Left colon (tissue), 2 donors: ENCODE results near the gene TIMM17A. TPM values are rescaled to one million over a fixed set of nuclear protein-coding genes. Genes with fewer than 3 reads are reported as not detected.
"Not testable (repeated sequence)": the region's sequence is repeated elsewhere in the genome, so short reads cannot be mapped to it uniquely, and the experiment has no call there.

ENCODE experiments used
- ATAC-seq: fragments of 200-7000 bp; cut with Tn5 transposase; one replicate; pipeline ENCODE4 v1.9.1; 2020; ENCODE audit warnings: mild to moderate bottlenecking, moderate library complexity
- DNase-seq, 2 donors: peaks; one replicate each; pipeline ENCODE4 v3.0.0-alpha.2; 2020
- intact Hi-C, 2 donors: fragments of 100-400 bp; cut with DNase I in 1 of 2; cut with micrococcal nuclease in 1 of 2; formaldehyde crosslinking; loops; one replicate each; pipeline versions ENCODE4 v1.11.2 to v1.14.0; 2022; cut with DNase I, micrococcal nuclease
- total RNA-seq, 2 donors: library from RNA; stranded (reverse); fragmentation: NEBNext Ultra II Directional; extraction: Animal tissue kit (Norgen Biotek cat#: 25700); gene quantifications; one replicate each; pipeline ENCODE4 v1.2.1, GENCODE V29; 2021
- donor health status: DM: no; HTN: no; CAD: no.
- donor health status: DM: yes; HTN: yes; CAD: no.

Gene TIMM17A
- total RNA-seq, 2 donors from 2014 or later: 53.1 to 60.1 TPM

DNA sequence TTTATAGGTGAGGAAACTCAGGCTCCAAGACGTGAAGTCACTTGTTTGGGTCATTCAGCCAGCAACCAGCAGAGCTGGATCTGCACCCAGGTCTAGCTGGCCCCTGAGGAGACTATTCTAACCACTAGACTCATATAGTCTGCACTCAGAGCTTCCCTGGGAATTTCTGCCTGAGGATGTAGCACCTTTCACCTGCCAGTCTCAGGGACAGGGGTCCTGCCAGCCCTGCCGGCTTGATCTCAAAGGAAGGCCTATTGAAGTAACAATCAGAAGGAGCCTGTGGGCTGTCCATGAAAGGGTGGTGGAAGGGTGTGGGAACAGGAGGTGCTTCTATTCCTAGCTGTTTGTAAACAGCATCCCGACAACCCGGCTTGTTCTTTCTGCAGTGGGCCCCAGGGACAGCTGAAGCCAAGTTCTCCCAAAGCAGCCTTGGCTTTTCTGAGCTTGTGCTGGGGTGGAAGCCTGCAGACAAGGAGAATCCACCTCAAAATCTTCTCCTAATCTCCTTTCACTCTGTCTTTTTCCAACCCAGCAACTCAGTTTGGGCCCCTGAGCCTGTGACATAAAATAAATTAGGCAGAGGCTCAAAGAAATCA lies 16.8 kb upstream of the TIMM17A start:
- intact Hi-C loops: no loop called here
- no peak for DNase-seq
- ATAC-seq: no peak

DNA sequence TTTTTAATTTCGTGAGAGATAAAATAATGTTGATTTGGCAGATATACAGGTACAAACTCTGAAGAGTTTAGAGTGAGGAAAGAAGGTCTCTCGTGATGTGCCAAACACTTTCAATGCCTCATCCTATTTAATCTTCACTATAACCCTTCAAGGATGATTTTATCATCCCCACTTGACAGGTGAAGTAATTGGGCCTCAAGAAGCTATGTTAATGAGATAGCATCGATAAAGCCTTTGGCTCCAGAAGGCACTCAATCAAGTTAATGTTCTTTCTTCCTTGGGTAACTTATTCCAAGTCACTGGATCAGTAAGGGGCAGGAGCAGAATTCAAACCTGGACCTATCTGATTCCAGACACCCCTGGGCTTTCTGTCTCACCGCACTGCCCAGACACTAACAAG lies 16.2 kb upstream of the TIMM17A start:
- no peak for ATAC-seq
- DNase-seq: no peak
- intact Hi-C loops: no loop called here

DNA sequence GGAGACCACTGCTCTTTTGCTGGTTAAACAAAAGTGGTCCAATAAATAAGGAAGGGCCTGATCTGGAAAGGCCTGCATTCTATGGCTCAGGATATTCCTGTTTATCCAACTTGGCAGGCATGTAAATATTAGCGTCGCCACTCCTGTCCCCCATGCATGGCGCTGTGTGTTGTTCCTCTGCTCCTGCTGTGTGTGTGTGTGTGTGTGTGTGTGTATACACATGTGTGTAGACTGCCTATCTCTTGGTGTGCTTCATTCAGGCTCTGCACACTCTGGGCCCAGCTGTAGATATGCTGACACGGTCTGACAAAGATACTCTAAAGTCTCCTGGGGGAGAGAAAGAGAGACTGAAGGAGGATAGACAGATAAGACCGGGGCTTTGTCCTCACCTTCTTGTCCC lies 15.7 kb upstream of the TIMM17A start:
- intact Hi-C loops: no loop called here
- ATAC-seq (no peak), DNase-seq (no peak)

DNA sequence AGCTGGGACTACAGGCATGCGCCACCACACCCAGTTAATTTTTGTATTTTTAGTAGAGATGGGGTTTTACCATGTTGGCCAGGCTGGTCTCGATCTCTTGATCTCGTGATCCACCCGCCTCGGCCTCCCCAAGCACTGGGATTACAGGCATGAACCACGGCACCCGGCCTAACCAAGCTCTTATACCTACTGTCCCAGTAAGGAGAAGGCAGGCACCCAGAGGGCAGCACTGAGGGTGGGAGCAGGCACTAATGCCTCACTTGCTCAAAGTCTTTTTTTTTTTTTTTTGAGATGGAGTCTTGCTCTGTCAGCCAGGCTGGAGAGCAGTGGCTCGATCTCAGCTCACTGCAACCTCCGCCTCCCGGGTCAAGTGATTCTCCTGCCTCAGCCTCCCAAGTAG lies 15.0 kb upstream of the TIMM17A start:
- intact Hi-C loops, ATAC-seq, DNase-seq: not testable (repeated sequence)

DNA sequence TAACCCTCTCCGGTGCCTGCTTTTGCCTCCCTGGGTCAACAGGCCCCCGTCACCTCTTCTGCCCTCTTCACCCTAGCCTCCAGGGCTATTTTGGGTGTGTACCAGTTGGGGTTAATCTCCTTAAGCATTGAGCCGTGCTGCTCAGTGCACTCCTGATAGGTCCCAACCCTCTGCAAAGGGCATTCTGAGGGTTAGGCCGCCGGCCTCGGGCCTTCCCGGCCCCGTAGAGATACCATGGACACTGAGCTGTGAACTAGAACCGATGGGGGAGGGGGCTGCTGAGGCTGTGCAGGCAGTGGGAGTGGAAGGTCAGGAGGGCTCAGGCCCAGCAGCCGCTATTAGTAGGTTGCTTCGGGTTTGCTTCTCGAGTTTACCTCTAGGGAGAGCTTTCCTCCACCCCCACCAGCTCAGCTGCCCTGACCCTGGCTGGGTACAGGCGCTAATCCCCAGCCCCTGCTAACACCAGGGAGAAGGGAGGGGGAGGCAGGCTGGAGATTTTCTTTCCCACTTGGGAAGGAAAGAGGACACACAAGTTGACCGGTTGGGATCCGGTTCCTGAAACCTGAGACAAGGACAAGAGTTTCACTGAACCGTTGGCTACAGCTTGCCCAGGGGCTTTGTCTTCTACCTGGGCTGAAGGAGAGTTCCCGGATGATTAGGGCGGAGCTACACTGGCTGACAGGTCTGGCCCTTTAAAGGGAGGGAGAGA lies 13.7 kb upstream of the TIMM17A start:
- intact Hi-C loops: no loop called here
- DNase-seq (no peak), ATAC-seq (no peak)

DNA sequence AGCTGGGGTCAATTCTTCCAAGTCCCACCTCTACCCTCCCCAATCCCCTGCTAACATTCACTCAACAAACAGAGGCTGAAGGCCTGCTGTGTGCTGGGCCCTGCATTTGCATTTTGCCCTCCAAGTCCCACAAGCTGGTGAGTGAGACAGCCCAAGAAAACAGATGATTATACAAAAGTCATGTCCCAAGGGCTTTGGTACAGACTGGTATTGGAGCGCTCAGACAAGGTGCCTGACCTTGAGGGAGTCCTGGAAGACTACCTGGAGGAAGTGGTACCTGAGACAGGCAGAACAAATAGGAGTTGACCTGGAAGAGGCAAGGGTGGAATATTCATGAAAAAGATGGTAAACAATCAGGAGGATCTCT lies 13.2 kb upstream of the TIMM17A start:
- intact Hi-C loops: no loop called here

DNA sequence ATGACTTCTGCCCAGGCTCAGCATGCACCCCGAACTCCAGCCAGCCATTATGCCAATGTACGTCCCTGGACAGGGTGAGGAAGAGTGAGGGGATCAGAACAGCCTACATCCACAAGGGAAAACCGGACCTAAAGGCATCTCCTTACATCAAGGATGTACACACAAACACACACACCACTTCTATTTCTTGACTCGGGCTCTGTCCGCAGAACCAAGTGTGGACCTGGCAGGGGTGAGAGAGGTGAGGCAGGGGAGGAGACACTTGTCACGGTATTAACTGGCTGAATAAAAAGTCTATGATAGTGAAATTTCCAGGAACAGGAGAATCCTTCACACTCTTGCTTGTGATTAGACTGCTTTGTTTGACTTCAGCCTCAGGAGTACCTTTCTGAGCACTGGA lies 11.3 kb upstream of the TIMM17A start:
- no peak for DNase-seq
- no peak for ATAC-seq
- intact Hi-C loops: no loop called here

More for the DNA sequence above, 13.2 kb upstream of the TIMM17A start:
- ATAC-seq (no peak), DNase-seq (no peak)

DNA sequence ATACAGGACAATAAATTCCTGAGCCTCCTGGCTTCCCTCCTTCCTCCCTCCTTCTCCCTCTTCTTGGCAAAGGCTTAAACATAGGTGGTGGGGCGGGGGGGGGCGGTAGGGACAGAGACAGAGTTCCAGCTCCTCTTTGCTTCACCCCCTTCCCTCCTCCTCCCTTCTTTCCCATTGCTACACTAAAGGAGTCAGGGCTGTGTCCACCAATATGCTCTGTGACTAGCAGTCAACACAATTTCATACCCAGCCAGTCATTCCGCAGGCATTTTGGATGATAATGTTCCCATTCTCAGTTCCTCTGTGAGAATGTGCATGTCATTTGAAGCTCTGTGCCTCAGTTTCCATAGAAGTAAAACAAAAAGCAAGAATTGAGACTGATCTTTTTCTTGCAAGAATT lies 10.7 kb upstream of the TIMM17A start:
- ATAC-seq (no peak), DNase-seq (no peak)
- intact Hi-C loops: no loop called here

DNA sequence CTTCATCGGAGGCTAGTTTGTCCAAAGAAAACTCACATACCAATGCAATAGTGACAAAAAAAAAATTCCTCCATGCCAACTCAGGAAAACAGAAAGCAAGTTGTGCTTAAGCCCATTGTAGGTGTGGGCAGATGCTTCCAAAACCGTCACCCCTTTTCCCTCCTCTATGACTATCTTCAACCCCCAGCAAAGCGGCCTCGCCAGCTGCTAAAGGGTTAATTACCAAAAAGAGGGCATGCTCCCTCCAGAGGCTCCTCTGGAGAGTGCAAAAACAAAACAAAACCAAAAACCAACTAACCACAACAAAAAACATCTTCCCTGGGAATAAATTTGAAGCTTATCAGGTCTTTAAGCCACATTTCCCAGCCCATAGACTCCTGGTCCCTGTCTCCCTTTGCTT lies 10.1 kb upstream of the TIMM17A start:
- DNase-seq (no peak), ATAC-seq (no peak)
- intact Hi-C loops: no loop called here

DNA sequence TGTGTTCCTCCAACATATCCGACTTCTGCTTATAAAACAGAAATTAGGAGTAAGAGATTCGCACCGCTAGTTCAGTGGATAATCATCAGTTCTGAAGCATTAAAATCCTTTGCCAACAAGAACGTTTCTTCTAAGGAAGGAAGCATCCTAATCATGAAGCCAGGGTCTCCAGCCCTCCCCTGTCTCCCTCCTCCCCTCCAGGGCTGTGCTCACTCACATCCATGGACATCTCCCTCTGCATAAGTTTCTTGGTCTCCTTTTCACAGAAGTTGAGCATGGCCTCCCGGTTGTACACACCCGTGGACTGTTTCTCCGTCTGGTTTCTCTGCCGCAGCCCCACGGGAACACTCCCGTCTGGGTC lies 9.5 kb upstream of the TIMM17A start:
- DNase-seq (no peak), ATAC-seq (no peak)
- intact Hi-C loops: no loop called here

DNA sequence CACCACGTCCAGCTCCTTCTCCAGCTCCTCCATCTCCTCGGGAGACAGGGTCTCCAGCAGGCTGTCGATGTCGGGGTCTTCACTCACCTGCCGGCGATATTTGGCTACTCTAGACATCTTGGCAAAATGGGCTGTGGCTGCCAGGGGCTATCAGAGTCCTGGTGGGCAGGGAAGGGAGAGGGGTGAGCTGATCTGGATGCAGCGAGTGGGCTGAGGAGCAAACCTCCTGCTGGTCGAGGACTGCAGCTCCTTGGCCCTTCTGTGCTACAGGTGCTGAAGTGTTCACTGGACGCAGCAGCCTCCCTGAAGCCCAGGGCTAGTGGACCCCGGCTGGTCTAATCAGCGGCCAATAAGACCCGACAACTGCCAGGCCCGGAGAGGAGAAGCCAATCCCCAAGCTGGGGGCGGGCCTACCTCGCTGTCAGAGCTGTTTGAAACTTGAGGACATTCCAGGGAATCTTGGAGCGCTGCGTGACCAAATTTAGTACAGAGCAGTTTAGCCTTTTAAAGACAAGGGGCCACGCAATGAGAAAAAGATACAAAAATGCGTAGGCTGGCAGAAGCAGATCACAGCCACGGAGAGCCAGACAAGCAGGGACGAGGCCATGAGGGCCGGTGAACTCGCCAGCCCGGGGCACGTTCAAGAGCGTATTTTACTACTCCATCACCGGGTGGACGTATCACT lies 8.9 kb upstream of the TIMM17A start, which contains the start of gene LMOD1:
LMOD1 (minus strand) TSS at position 325 of the 685 bp plus-strand sequence; CDS start at position 117, 208 bp downstream.
- DNase-seq: peak; percentile 70 to 87
- intact Hi-C loops: no loop called here
- ATAC-seq: peak; percentile 86

DNA sequence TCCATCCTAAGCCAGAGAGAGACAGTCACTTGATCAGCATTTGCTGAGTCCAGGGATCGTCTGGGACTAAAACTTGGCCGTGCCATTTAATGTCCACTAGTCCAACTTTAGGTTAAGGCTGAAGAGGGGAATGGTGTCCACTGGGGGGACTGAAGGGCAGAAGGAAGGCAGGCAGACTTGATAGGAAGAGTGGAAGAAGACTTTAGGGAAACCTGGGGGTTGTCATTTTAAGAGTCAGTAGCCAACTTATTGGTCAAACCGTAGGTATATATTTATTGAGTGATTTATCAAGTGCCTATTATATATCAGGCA lies 7.7 kb upstream of the TIMM17A start:
- intact Hi-C loops: no loop called here
- ATAC-seq (no peak), DNase-seq (no peak)

DNA sequence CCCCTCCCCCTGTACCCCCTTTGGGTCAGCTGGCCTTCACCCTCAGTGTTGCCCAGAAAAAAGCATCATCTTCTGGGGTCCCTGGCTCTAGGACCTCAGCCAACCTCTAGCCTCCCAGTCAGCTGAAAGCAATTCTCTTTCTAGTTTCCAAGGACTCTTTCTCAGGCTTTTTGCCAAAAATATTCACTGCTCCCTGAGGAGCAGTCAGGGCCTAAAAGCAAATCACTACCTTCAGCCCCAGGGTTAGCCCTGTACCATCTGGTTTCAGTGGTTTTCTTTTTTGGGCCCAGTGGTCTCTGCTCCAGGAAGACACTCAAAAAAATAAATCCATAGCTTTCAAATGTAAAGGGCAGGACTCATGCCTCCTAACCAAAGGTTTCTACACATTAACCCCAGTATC lies 5.8 kb upstream of the TIMM17A start:
- intact Hi-C loops: no loop called here
- DNase-seq (no peak), ATAC-seq (no peak)

DNA sequence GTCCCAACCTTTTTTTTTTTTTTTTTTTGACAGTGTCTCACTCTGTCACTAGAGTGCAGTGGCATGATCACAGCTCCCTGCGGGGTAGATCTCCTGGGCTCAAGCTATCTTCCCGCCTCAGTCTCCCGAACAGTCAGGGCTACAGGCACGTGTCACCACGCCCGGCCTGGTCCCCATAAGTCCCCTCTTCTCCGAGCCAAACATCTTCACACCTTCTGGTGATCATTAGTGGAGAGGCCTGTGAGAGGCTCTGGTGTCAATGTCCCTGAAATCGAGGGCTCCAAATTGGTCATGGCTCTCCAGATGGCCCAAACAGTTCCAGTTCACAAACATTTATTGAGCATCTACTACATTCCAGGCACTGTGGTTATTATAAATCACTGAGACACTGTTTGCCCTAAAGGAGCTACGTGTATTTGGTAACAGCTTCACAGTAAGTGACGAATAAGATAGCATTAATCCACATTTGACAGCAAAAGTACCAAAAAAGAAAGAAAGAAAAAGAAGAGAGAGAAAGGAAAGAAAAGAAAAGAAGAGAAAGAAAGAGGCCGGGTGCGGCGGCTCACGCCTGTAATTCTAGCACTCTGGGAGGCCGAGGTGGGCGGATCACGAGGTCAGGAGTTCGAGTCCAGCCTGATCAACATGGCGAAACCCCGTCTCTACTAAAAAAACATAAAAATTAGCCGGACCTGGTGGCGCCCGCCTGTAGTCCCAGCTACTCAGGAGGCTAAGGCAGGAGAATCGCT lies 867 bp upstream of the TIMM17A start:
- DNase-seq (no peak), ATAC-seq (peak; percentile 3)
- intact Hi-C loops: loop anchor here in 1 of 2 donors (5.0 kb wide), 1 partner anchor 67 kb away; the partner anchor contains the start of gene SHISA4

DNA sequence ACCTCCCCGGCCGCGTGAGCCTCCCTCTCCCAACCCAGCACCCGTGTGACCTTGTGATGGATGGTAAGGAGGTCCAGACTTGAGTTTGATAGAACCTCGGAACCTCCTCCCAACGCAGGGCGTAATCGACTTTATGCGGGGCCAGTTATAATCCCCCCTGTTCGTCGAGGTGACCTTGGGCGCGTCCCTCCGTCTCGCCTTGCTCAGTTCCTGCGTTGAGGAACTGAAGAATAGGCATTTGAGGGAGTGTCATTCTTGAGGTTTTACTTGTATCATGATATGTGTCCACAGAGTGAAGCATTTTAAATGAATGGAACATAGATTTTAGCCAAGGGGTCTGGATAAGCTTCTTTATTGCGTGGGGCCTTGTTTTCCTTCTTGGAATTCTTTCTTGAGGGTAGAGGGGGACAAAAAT lies 433 bp downstream of the TIMM17A start:
- peak; percentile 60 for ATAC-seq
- DNase-seq: no peak

DNA sequence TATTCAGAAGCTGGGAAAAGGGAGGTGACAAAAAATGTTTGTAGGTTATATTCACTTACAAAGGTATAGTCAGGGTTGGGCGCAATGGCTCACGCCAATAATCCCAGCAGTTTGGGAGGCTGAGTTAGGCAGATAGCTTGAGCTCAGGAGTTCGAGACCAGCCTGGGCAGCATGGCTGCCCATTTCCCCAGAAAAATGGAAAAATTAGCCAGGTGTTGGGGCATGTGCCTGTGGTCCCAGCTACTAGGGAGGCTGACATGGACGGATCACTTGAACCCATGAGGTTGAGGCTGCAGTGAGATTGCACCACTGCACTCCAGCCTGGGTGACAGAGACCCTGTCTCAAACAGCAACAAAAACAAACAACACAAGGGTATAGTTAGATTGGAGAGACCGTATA lies 3.0 kb downstream of the TIMM17A start:
- ATAC-seq (no peak), DNase-seq (no peak)
- intact Hi-C loops: loop anchor here in 1 of 2 donors (5.0 kb wide), 1 partner anchor 71 kb away; the partner anchor contains the start of gene SHISA4

More for the DNA sequence above, 433 bp downstream of the TIMM17A start:
- intact Hi-C loops: loop anchor here in 1 of 2 donors (5.0 kb wide), 1 partner anchor 68 kb away; the partner anchor contains the start of gene SHISA4

DNA sequence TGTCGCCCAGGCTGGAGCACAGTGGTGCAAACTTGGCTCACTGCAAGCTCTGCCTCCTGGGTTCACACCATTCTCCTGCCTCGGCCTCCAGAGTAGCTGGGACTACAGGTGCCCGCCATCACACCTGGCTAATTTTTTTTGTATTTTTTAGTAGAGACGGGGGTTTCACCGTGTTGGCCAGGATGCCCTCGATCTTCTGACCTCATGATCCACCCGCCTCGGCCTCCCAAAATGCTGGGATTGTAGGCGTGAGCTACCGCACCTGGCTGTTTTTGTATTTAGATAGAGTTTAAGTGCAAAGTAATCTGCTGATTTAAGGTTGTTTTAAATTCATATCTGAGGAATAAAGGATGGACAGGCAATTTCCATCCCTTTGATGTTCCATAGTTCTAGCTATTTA lies 7.1 kb downstream of the TIMM17A start:
- DNase-seq, intact Hi-C loops, ATAC-seq: not testable (repeated sequence)

DNA sequence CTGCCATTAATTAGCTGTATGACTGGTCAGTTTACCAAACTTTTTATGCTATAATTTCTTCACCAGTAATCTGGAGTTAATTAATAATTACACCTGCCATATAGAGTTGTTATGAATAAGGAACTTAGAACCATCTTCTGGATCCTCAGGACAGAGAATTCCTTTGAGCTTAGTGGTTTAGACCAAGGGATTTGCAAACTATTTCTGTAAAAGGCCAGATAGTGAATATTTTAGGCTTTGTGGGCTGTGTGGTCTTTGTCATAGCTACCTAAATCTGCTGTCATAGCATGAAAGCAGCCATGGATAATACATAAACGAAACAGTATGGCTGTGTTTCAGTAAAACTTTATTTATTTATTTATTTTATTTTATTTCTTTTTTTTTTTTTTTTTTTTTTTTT lies 9.0 kb downstream of the TIMM17A start:
- intact Hi-C loops: no loop called here
- no peak for DNase-seq
- ATAC-seq: no peak

DNA sequence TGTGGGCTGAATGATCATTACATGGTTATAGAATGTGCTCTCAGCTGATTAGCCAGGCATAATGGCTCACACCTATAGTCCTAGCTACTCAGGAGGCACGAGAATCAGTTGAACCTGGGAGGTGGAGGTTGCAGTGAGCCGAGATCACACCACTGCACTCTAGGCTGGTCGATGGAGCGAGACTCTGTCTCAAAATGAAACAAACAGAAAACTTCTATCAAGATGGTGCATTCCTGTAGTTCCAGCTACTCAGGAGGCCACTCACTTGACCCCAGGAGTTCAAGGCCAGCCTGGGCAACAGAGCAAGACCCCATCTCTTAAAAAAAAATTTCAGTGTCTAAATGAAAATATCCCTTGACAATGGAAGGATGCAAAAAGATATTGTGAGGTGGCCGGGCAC lies 10.9 kb downstream of the TIMM17A start:
- DNase-seq: no peak
- ATAC-seq: no peak
- intact Hi-C loops: no loop called here
